Right atrium auricular region (tissue), 2 donors: ENCODE results near the gene IKBIP. TPM values are rescaled to one million over a fixed set of nuclear protein-coding genes. Genes with fewer than 3 reads are reported as not detected.
"Not testable (repeated sequence)": the region's sequence is repeated elsewhere in the genome, so short reads cannot be mapped to it uniquely, and the experiment has no call there.

Experiments
- DNase-seq: peaks from one replicate; pipeline ENCODE4 v3.0.0-alpha.2; 2019; ENCODE audit warnings: low spot score
- H3K27ac ChIP-seq, 2 donors: fragments of 200-600 bp; sonication (generic); 1 replicate in 1 of 2; 2 replicates in 1 of 2; pipeline ENCODE4 v1.5.1; 2016 to 2019
- H3K27me3 ChIP-seq, 2 donors: fragments of 200-600 bp; sonication (generic); one replicate each; pipeline versions ENCODE4 v1.5.1 to v1.6.0; 2017 to 2019
- H3K36me3 ChIP-seq: fragments of 200-600 bp; sonication (generic); one replicate; pipeline ENCODE4 v1.5.1; 2016
- H3K4me1 ChIP-seq, 2 donors: fragments of 200-600 bp; sonication (generic); one replicate each; pipeline versions ENCODE4 v1.5.1 to v1.6.0; 2017 to 2019
- H3K4me3 ChIP-seq, 2 donors: fragments of 200-600 bp; sonication (generic); 1 replicate in 1 of 2; 2 replicates in 1 of 2; pipeline ENCODE4 v1.5.1; 2017 to 2019; ENCODE audit warnings: mild to moderate bottlenecking in 1 of 2, moderate library complexity in 1 of 2
- H3K9me3 ChIP-seq, 2 donors: fragments of 200-600 bp; sonication (generic); one replicate each; pipeline ENCODE4 v1.5.1; 2019
- total RNA-seq, 2 donors: library from RNA; depleted of rRNA; stranded (reverse); fragments of >200 nt; gene quantifications; one replicate each; pipeline ENCODE4 v1.1.0, GENCODE V29; 2016
- TF ChIP-seq, protein P1 (sequence below), 2 donors: fragments of 200-600 bp; sonication (generic); IDR thresholded peaks; one replicate each; pipeline ENCODE4 v1.5.1; 2019; ENCODE audit warnings: antibody characterized with exemption in 2 of 2

IKBIP gene
- total RNA-seq, 2 donors from 2014 or later: 6.7 to 7.4 TPM

DNA sequence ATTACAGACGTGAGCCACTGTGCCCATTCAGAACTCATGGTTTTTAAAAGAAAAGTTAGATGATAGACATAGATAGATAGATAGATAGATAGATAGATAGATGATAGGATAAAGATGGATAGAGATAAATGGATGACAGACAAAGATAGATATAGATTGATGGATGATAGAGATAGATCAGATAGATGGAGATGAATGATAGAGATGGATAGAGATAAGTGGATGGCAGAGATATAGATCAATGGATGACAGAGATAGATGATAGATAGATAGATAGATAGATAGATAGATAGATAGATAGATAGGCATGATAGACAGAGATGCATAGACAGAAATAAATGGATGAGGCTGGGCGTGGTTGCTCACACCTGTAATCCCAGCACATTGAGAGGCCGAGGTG is 64.8 kb downstream of the IKBIP start:
- DNase-seq: no peak
- H3K4me3 ChIP-seq: no peak overlapping the region
- no peak overlapping the region for H3K27ac ChIP-seq

DNA sequence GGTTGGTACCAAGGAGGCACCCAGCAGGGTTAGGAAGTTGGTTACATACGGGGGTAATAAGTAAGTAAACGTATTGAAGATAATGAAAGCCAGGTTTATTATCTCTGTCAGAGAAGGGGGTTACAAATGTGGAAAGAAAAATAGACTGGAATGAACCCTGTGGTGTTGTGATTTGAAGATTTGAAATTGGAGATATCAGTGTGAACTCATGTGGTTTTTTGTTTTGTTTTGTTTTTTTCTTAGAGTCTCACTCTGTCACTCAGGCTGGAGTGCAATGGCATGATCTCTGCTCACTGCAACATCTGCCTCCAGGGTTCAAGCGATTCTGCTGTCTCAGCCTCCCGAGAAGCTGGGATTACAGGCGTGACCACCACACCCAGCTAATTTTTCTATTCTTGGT is 65.2 kb downstream of the IKBIP start:
- H3K9me3 ChIP-seq: no peaks in the 10 kb centered on the region
- no peak overlapping the region for H3K27ac ChIP-seq
- TF ChIP-seq, protein P1, sequence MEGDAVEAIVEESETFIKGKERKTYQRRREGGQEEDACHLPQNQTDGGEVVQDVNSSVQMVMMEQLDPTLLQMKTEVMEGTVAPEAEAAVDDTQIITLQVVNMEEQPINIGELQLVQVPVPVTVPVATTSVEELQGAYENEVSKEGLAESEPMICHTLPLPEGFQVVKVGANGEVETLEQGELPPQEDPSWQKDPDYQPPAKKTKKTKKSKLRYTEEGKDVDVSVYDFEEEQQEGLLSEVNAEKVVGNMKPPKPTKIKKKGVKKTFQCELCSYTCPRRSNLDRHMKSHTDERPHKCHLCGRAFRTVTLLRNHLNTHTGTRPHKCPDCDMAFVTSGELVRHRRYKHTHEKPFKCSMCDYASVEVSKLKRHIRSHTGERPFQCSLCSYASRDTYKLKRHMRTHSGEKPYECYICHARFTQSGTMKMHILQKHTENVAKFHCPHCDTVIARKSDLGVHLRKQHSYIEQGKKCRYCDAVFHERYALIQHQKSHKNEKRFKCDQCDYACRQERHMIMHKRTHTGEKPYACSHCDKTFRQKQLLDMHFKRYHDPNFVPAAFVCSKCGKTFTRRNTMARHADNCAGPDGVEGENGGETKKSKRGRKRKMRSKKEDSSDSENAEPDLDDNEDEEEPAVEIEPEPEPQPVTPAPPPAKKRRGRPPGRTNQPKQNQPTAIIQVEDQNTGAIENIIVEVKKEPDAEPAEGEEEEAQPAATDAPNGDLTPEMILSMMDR (IDR thresholded peaks at IDR 0.05): no peak
- no peaks in the 10 kb centered on the region for H3K4me1 ChIP-seq
- H3K27me3 ChIP-seq: no peaks in the 10 kb centered on the region
- H3K4me3 ChIP-seq: no peak overlapping the region
- no peak for DNase-seq
- no peaks in the 10 kb centered on the region for H3K36me3 ChIP-seq

More for the DNA sequence above, 64.8 kb downstream of the IKBIP start:
- Histone ChIP-seq H3K4me1 (no peaks in the 10 kb centered on the region), H3K9me3 (no peaks in the 10 kb centered on the region), H3K36me3 (no peaks in the 10 kb centered on the region), H3K27me3 (no peaks in the 10 kb centered on the region)
- TF ChIP-seq, protein P1 (IDR thresholded peaks at IDR 0.05): no peak

DNA sequence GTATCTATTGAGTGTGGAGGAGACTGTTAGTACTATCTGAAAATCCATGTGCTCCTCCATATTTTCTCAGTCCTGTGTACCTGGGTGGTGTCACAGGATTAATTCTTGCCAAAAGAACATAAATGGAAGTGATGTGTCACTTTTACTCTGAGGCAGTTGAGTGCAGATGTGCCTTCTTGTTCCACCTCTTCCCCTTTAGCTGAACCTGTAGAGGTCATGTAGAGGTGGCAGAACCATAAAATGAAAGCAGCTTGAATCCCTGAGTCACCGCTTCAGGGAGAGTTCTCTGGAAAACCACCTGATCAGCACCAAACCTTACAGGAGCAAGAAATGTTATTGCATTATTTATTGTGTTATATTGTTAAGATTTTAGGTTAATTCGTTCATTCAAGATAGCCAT is 65.8 kb downstream of the IKBIP start:
- no peaks in the 10 kb centered on the region for H3K4me1 ChIP-seq
- no peaks in the 10 kb centered on the region for H3K9me3 ChIP-seq
- TF ChIP-seq, protein P1 (IDR thresholded peaks at IDR 0.05): no peak
- DNase-seq: no peak
- no peaks in the 10 kb centered on the region for H3K27me3 ChIP-seq
- H3K36me3 ChIP-seq: no peaks in the 10 kb centered on the region
- no peak overlapping the region for H3K27ac ChIP-seq
- H3K4me3 ChIP-seq: no peak overlapping the region

DNA sequence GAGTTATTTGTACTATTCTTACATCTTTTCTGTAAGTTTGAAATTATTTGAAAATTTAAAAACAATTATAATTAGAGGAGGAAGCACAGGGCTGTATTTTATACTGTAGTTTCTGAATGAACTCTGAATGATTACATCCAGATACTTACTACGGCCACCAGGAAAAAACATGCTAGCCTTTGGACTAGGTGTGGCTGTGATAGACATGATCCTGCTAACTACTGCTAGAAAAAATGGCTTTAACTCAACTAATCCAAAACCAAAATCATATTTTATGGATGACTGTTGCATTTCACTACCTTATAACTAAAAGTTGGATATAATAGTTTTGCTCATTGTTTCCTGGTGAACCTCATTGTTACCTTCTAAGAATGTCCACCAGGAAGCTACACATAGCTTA is 66.2 kb downstream of the IKBIP start:
- no peaks in the 10 kb centered on the region for H3K27me3 ChIP-seq
- no peak overlapping the region for H3K27ac ChIP-seq
- TF ChIP-seq, protein P1 (IDR thresholded peaks at IDR 0.05): no peak
- H3K4me1 ChIP-seq: no peaks in the 10 kb centered on the region
- DNase-seq: no peak
- no peaks in the 10 kb centered on the region for H3K9me3 ChIP-seq
- H3K4me3 ChIP-seq: no peak overlapping the region
- no peaks in the 10 kb centered on the region for H3K36me3 ChIP-seq

- H3K27ac ChIP-seq, H3K36me3 ChIP-seq, H3K4me1 ChIP-seq, H3K4me3 ChIP-seq, H3K27me3 ChIP-seq, H3K9me3 ChIP-seq, DNase-seq: not testable (repeated sequence)
Observed at GRCh38 chr12:98576795-98577194, 67.8 kb downstream of the IKBIP start.

GRCh38 chr12:98575013-98575412 is 69.6 kb downstream of the IKBIP start:
- H3K9me3 ChIP-seq: no peaks in the 10 kb centered on the region
- no peak for DNase-seq
- no peaks in the 10 kb centered on the region for H3K36me3 ChIP-seq
- no peak overlapping the region for H3K27ac ChIP-seq
- H3K27me3 ChIP-seq: no peaks in the 10 kb centered on the region
- TF ChIP-seq, protein P1 (IDR thresholded peaks at IDR 0.05): no peak
- H3K4me1 ChIP-seq: no peaks in the 10 kb centered on the region
- H3K4me3 ChIP-seq: no peak overlapping the region

Other genes with a start within 250 kb of the IKBIP start
- gene TMPO, start 129.2 kb downstream of the IKBIP start, total RNA-seq: 10 to 100 TPM; 29.2 to 34.0 TPM
- 1,000 to 10,000 TPM in 1 of 2 donors, 100 to 1,000 TPM in 1; 853 to 1,432 TPM for gene SLC25A3, start 51.1 kb downstream of the IKBIP start, total RNA-seq
- 1 to 10 TPM; 3.9 to 5.3 TPM for gene APAF1, start 502 bp upstream of the IKBIP start, total RNA-seq